ENCODE measurements around the gene CYFIP2.

GRCh38 chr5:157312492-157312891 is 46.6 kb downstream of the CYFIP2 start:
- TF ChIP-seq ZFP3 (CRISPR knock-in tag; IDR thresholded peaks at IDR 0.05) (no peak), ISL1 (CRISPR knock-in tag; IDR thresholded peaks at IDR 0.05) (no peak), ARNTL (CRISPR knock-in tag; IDR thresholded peaks at IDR 0.05; ENCODE audit: borderline replicate concordance, low read depth) (no peak), SNAI2 (CRISPR knock-in tag; IDR thresholded peaks at IDR 0.05) (no peak), ZFP30 (CRISPR knock-in tag; IDR thresholded peaks at IDR 0.05) (no peak), ZNF70 (CRISPR knock-in tag; IDR thresholded peaks at IDR 0.05) (no peak), PATZ1 (CRISPR knock-in tag; IDR thresholded peaks at IDR 0.05; ENCODE audit: borderline replicate concordance) (no peak)
- TF ChIP-seq, protein P1, sequence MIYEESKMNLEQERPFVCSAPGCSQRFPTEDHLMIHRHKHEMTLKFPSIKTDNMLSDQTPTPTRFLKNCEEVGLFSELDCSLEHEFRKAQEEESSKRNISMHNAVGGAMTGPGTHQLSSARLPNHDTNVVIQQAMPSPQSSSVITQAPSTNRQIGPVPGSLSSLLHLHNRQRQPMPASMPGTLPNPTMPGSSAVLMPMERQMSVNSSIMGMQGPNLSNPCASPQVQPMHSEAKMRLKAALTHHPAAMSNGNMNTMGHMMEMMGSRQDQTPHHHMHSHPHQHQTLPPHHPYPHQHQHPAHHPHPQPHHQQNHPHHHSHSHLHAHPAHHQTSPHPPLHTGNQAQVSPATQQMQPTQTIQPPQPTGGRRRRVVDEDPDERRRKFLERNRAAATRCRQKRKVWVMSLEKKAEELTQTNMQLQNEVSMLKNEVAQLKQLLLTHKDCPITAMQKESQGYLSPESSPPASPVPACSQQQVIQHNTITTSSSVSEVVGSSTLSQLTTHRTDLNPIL (CRISPR knock-in tag; IDR thresholded peaks at IDR 0.05; ENCODE audit: low read depth): no peak

Data from SK-N-SH treated with all-trans-retinoic acid at 6 μM for 48 hours (cell line).